Measurements from ENCODE around the gene CCDC78. TPM values are rescaled to one million over a fixed set of nuclear protein-coding genes. Genes with fewer than 3 reads are reported as not detected.
A peak's percentile ranks its signal among the peaks of the same experiment; 100 is the strongest.

CCDC78 gene
- total RNA-seq, 1 experiment from 2014 or later = 22.9 TPM

DNA sequence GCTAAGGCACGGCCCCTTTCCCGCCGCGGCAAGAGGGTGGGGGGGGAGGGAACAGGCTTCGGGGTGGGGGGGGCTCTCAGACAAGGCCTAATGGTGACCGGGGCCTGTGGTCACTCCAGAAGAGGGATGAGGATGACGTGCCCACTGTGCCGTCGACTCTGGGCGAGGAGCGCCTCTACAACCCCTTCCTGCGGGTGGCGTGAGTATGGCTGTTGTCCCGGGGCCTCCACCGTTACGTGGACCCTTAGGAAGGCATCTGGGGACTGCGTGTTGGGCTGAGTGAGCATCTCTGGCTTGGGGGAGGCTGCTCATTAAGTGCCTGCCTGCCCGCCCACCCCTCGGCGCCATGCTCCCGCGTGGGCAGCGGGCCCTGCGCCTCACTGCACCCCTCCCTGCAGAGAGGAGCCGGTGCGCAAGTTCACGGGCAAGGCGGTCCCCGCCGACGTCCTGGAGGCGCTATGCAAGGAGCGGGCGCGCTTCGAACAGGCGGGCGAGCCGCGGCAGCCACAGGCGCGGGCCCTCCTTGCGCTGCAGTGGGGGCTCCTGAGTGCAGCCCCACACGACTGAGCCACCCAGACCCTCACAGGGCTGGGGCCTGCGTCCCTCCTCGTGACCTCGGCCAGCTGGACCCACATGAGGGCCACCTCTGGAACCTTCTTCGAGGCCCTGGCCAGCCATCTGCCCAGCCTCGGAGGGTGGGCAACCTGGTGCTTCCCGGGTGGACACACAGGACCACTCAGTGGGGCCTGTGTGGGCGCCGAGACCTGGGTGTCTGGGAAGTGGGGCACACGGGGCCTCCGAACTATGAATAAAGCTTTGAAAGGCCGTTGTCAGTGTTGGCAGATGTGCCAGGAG is 2.9 kb upstream of the CCDC78 start:
- H3K36me3 ChIP-seq (ENCODE audit: control insufficient read depth in 1 of 2, insufficient read depth in 2 of 2, low read length in 2 of 2) = peaks cover 0 to 3% of the 10 kb centered on the region in 2 experiments; a peak in 2 of 4 replicates
- no peaks in the 10 kb centered on the region for H3K9me2 ChIP-seq (ENCODE audit: insufficient read depth)

DNA sequence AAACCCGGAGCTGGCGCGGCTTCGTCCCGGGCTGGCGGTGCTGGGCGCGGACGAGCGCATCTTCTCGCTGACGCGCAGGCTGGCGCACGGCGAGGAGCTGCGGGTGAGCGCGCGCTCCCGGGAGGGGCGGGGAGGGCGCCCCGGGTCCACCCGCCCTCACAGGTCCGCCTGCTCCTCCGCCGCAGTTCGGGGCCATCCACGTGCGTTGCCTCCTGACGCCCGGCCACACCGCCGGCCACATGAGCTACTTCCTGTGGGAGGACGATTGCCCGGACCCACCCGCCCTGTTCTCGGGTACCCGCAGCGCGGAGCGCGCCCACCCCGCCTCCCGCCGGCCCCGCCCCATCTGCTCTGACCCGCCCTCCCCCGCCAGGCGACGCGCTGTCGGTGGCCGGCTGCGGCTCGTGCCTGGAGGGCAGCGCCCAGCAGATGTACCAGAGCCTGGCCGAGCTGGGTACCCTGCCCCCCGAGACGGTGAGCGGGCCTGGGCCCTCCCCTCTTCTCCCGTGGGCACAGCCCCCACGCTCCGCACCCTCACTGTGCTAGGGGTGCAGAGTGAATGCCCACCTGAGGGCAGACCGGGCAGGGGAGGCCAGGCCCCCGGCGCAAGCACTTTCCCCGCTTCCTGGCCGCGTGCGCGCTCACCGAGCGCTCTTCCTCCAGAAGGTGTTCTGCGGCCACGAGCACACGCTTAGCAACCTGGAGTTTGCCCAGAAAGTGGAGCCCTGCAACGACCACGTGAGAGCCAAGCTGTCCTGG is 2.1 kb upstream of the CCDC78 start:
- ChIA-PET POLR2A (interaction anchor here (0.8 to 3.5 kb wide), 7 partner anchors 8 to 316 kb away, joined by 3 to 12 read pairs (median 4); partner anchors contain the start of genes CIAO3, METRN and MSLN), RAD21 (ENCODE audit: low non-redundant PET in 1 of 2, low total read pairs in 2 of 2, uncharacterized antibody in 2 of 2, unreplicated experiment in 2 of 2) (interaction anchor here in 1 of 2 experiments (0.9 kb wide), 1 partner anchor 12 kb away, joined by 3 read pairs; no protein-coding TSS in a partner anchor), CTCF (interaction anchor here (0.9 to 3.0 kb wide), 6 partner anchors 9 to 21 kb away, joined by 3 to 20 read pairs (median 8); partner anchors contain the start of genes CIAO3 and METRN)
- Histone ChIP-seq H3K27ac (ENCODE audit: low read depth, low read length) (peak overlapping the region; percentile 96), H2AFZ (ENCODE audit: low read depth, low read length, poor library complexity, severe bottlenecking) (no peak overlapping the region), H3K36me3 (ENCODE audit: control insufficient read depth in 1 of 2, insufficient read depth in 2 of 2, low read length in 2 of 2) (no peaks in the 10 kb centered on the region; a peak in 1 of 4 replicates), H3K79me2 (ENCODE audit: insufficient read depth, low read length) (peaks cover 19% of the 10 kb centered on the region; the same call in 1 of the 2 replicates), H3K9me3 (ENCODE audit: control insufficient read depth in 1 of 2, insufficient read depth in 1 of 2, low read depth in 1 of 2, low read length in 2 of 2) (no peaks in the 10 kb centered on the region), H3K27me3 (ENCODE audit: insufficient read depth, low read length) (no peaks in the 10 kb centered on the region), H3K9me2 (ENCODE audit: insufficient read depth) (no peaks in the 10 kb centered on the region), H3K4me2 (ENCODE audit: low read length) (peak overlapping the region; percentile 99), H3K4me3 (replicated peaks in 1 of 2; ENCODE audit: low read depth in 1 of 2, low read length in 2 of 2) (peak overlapping the region; percentile 80 to 89), H3K4me1 (ENCODE audit: control insufficient read depth in 1 of 2, insufficient read depth in 2 of 2, low read length in 2 of 2) (peaks cover 5 to 31% of the 10 kb centered on the region in 2 experiments; a peak in 3 of 4 replicates), H4K20me1 (ENCODE audit: insufficient read depth) (no peaks in the 10 kb centered on the region), H3K9ac (ENCODE audit: low read length) (peak overlapping the region; percentile 98)
- DNase-seq (ENCODE audit: low read depth, low spot score) (peak; percentile 86), ATAC-seq (peak; percentile 55)
- BruUV-seq (replicated peaks) = no TSS peak
- intact Hi-C loops (cut with micrococcal nuclease) = loop anchor here (1.0 kb wide), 1 partner anchor 57 kb away; no protein-coding TSS in a partner anchor
- TF ChIP-seq, protein P1, sequence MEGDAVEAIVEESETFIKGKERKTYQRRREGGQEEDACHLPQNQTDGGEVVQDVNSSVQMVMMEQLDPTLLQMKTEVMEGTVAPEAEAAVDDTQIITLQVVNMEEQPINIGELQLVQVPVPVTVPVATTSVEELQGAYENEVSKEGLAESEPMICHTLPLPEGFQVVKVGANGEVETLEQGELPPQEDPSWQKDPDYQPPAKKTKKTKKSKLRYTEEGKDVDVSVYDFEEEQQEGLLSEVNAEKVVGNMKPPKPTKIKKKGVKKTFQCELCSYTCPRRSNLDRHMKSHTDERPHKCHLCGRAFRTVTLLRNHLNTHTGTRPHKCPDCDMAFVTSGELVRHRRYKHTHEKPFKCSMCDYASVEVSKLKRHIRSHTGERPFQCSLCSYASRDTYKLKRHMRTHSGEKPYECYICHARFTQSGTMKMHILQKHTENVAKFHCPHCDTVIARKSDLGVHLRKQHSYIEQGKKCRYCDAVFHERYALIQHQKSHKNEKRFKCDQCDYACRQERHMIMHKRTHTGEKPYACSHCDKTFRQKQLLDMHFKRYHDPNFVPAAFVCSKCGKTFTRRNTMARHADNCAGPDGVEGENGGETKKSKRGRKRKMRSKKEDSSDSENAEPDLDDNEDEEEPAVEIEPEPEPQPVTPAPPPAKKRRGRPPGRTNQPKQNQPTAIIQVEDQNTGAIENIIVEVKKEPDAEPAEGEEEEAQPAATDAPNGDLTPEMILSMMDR (IDR thresholded peaks at IDR 0.05 in 2 of 3, conservative IDR thresholded peaks at IDR 0.05 in 1 of 3; ENCODE audit: borderline replicate concordance in 1 of 3, insufficient read depth in 1 of 3, low read depth in 2 of 3, low read length in 2 of 3) = no peak
- TF ChIP-seq EZH2 (IDR thresholded peaks at IDR 0.05) (no peak), ZFX (IDR thresholded peaks at IDR 0.05) (peak; percentile 35; the same call in 1 of the 2 replicates), FOSL1 (IDR thresholded peaks at IDR 0.05; ENCODE audit: low read depth) (no peak), SP1 (IDR thresholded peaks at IDR 0.05; ENCODE audit: low read depth) (no peak), RAD21 (IDR thresholded peaks at IDR 0.05; ENCODE audit: low read depth) (no peak), CBX3 (IDR thresholded peaks at IDR 0.05; ENCODE audit: low read depth) (no peak), POLR2A (IDR thresholded peaks at IDR 0.05; ENCODE audit: borderline replicate concordance, extremely low read depth, insufficient read depth, insufficient read length) (peak; percentile 71), SRF (IDR thresholded peaks at IDR 0.05; ENCODE audit: low read depth) (no peak)

More for the DNA sequence above, 2.9 kb upstream of the CCDC78 start:
- RAD21 ChIA-PET (ENCODE audit: low non-redundant PET in 1 of 2, low total read pairs in 2 of 2, uncharacterized antibody in 2 of 2, unreplicated experiment in 2 of 2) = no interaction called here
- Histone ChIP-seq H3K4me2 (ENCODE audit: low read length) (peak overlapping the region; percentile 99), H3K4me3 (replicated peaks in 1 of 2; ENCODE audit: low read depth in 1 of 2, low read length in 2 of 2) (peak overlapping the region; percentile 80 to 89), H3K79me2 (ENCODE audit: insufficient read depth, low read length) (peaks cover 19% of the 10 kb centered on the region; the same call in 1 of the 2 replicates), H3K4me1 (ENCODE audit: control insufficient read depth in 1 of 2, insufficient read depth in 2 of 2, low read length in 2 of 2) (peaks cover 5 to 29% of the 10 kb centered on the region in 2 experiments; a peak in 3 of 4 replicates), H3K9ac (ENCODE audit: low read length) (peak overlapping the region; percentile 98), H3K9me3 (ENCODE audit: control insufficient read depth in 1 of 2, insufficient read depth in 1 of 2, low read depth in 1 of 2, low read length in 2 of 2) (no peaks in the 10 kb centered on the region), H3K27ac (ENCODE audit: low read depth, low read length) (peak overlapping the region; percentile 95), H2AFZ (ENCODE audit: low read depth, low read length, poor library complexity, severe bottlenecking) (no peak overlapping the region), H4K20me1 (ENCODE audit: insufficient read depth) (no peaks in the 10 kb centered on the region), H3K27me3 (ENCODE audit: insufficient read depth, low read length) (no peaks in the 10 kb centered on the region)
- CTCF ChIA-PET = interaction anchor here (1.1 to 3.0 kb wide), 4 partner anchors 9 to 20 kb away, joined by 5 to 20 read pairs (median 9); partner anchors contain the start of genes CIAO3 and METRN
- TSS peak; percentile 50 for BruUV-seq (replicated peaks)
- DNase-seq (ENCODE audit: low read depth, low spot score) (no peak), ATAC-seq (no peak; the same call in 1 of the 2 replicates)
- TF ChIP-seq, protein P2, sequence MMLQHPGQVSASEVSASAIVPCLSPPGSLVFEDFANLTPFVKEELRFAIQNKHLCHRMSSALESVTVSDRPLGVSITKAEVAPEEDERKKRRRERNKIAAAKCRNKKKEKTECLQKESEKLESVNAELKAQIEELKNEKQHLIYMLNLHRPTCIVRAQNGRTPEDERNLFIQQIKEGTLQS (IDR thresholded peaks at IDR 0.05) = no peak
- TF ChIP-seq ZFX (IDR thresholded peaks at IDR 0.05) = 0 out of 2 replicates have a peak, but pooled peaks have one; percentile 8
- POLR2A ChIA-PET = interaction anchor here (1.3 to 3.5 kb wide), 3 partner anchors 11 to 32 kb away, joined by 3 to 12 read pairs (median 9); partner anchors contain the start of genes METRN and MSLN
- intact Hi-C loops (cut with micrococcal nuclease) = loop anchor here (1.0 kb wide), 1 partner anchor 56 kb away; no protein-coding TSS in a partner anchor

Data from HCT116 (cell line).